Neural progenitor cell (in vitro differentiated cells): ENCODE measurements around the gene PER1. TPM values are rescaled to one million over a fixed set of nuclear protein-coding genes. Genes with fewer than 3 reads are reported as not detected.

Experiments used
- DNase-seq: peaks from one replicate; pipeline ENCODE4 v3.0.0-alpha.2; 2016; ENCODE audit warnings: low spot score
- H2AFZ ChIP-seq: fragments of 200-600 bp; sonication (generic); replicated peaks from 2 replicates; pipeline ENCODE4 v1.6.1; 2016; ENCODE audit warnings: antibody characterized with exemption
- H3F3A ChIP-seq: fragments of 200-600 bp; sonication (generic); 2 replicates; pipeline ENCODE4 v1.6.1; 2016; ENCODE audit warnings: antibody characterized with exemption, low read depth
- H3K27ac ChIP-seq: fragments of 200-600 bp; sonication (generic); 2 replicates; pipeline ENCODE4 v1.5.1; 2016; ENCODE audit warnings: mild to moderate bottlenecking
- H3K27me3 ChIP-seq: fragments of 200-600 bp; sonication (generic); 2 replicates; pipeline ENCODE4 v1.6.1; 2016; ENCODE audit warnings: mild to moderate bottlenecking, moderate library complexity
- H3K36me3 ChIP-seq: fragments of 200-600 bp; sonication (generic); 2 replicates; pipeline ENCODE4 v1.5.1; 2016
- H3K4me1 ChIP-seq: fragments of 200-600 bp; sonication (generic); 2 replicates; pipeline ENCODE4 v1.6.1; 2016; ENCODE audit warnings: mixed run types
- H3K4me2 ChIP-seq: fragments of 200-600 bp; sonication (generic); 2 replicates; pipeline ENCODE4 v1.6.1; 2016
- H3K4me3 ChIP-seq: fragments of 200-600 bp; sonication (generic); 2 replicates; pipeline ENCODE4 v1.5.1; 2016
- H3K79me2 ChIP-seq: fragments of 200-600 bp; sonication (generic); 2 replicates; pipeline ENCODE4 v1.6.1; 2016; ENCODE audit warnings: low read depth
- H3K9ac ChIP-seq: fragments of 200-600 bp; sonication (generic); 2 replicates; pipeline ENCODE4 v1.6.1; 2016
- H3K9me3 ChIP-seq: fragments of 200-600 bp; sonication (generic); 2 replicates; pipeline ENCODE4 v1.5.1; 2016; ENCODE audit warnings: low read depth
- H4K20me1 ChIP-seq: fragments of 200-600 bp; sonication (generic); 2 replicates; pipeline ENCODE4 v1.6.1; 2016; ENCODE audit warnings: low read depth
- H3K27ac Mint-ChIP-seq: 3 replicates; pipeline ENCODE4 v1.8.0; 2021; ENCODE audit warnings: mixed read lengths
- H3K27me3 Mint-ChIP-seq: 2 replicates; pipeline ENCODE4 v1.8.0; 2022; ENCODE audit warnings: low read depth, mild to moderate bottlenecking, inconsistent platforms, moderate library complexity, mixed read lengths; ENCODE audit not compliant: insufficient read depth
- H3K36me3 Mint-ChIP-seq: 3 replicates; pipeline ENCODE4 v1.8.0; 2021; ENCODE audit warnings: mixed read lengths
- H3K4me1 Mint-ChIP-seq: 3 replicates; pipeline ENCODE4 v1.8.0; 2021; ENCODE audit warnings: mixed read lengths
- H3K4me3 Mint-ChIP-seq: 3 replicates; pipeline ENCODE4 v1.8.0; 2021; ENCODE audit warnings: mild to moderate bottlenecking, moderate library complexity, mixed read lengths
- H3K9me3 Mint-ChIP-seq: 3 replicates; pipeline ENCODE4 v1.8.0; 2020; ENCODE audit warnings: mixed read lengths
- EZH2 ChIP-seq: fragments of 200-600 bp; sonication (generic); IDR thresholded peaks from 2 replicates; pipeline ENCODE4 v1.6.1; 2017; ENCODE audit warnings: antibody characterized with exemption, mild to moderate bottlenecking, moderate library complexity
- EZH2phosphoT487 ChIP-seq: fragments of 200-600 bp; sonication (generic); IDR thresholded peaks from 2 replicates; pipeline ENCODE4 v1.6.1; 2017; ENCODE audit warnings: antibody characterized with exemption
- total RNA-seq: library from RNA; depleted of rRNA; stranded (reverse); fragments of >200 nt; gene quantifications from 2 replicates; pipeline ENCODE4 v1.2.3, GENCODE V29; 2015; ENCODE audit warnings: low replicate concordance
- TF ChIP-seq, protein P1 (sequence below): fragments of 200-600 bp; sonication (generic); IDR thresholded peaks from 2 replicates; pipeline ENCODE4 v1.5.1; 2017; ENCODE audit warnings: antibody characterized with exemption, mild to moderate bottlenecking

Gene PER1
- total RNA-seq, 1 donor from 2014 or later: 3.2 TPM

DNA sequence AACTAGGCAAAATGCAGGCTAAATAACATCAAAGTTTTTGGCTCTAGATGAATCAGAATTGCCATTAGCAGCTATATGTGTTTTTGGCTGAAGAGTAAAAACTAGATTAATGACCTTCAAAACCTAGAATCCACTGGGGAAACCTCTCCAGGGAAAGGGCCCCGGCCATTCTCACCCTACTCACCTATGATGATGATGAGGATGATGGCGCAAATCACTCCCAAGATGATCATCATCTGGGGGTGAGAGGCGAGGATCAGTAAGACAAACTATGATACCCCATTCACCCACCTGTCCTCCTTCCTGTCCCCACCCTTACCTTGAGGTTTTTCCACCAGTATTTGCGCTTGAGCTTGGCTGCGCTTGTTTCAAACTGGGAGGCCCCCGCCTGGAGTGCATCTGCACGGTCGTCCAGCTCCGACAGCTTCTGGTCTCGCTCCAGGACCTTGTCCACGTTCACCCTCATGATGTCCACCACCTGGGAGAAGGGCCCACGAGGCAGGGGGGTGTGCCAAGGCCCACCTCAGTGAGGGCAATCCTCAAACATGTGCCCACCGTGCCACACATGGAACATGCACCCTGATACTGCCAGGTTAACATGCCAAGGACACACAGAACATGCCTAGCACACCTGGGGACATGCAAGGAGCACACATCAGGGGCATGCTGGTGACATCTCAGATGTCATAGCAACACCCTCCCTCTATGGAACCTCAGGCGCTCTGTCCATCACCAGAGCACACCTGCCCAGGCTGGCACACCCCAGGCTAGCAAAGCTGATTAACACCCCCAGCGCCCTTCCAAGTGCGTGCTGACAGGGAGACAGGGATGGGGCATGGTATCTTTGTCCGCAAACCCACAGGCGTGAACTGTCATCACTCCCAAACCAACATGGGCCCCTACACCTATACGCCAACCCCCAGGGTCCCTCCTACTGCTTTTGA, 9.4 kb upstream of the PER1 start:
- Mint-ChIP-seq H3K36me3 (peaks cover 7% of the 10 kb centered on the region), H3K9me3 (no peaks in the 10 kb centered on the region), H3K4me3 (peak overlapping the region; percentile 88), H3K27me3 (peaks cover 2% of the 10 kb centered on the region), H3K27ac (no peak overlapping the region), H3K4me1 (peaks cover 36% of the 10 kb centered on the region)
- DNase-seq: no peak
- peak overlapping the region; percentile 97 for H3K4me2 ChIP-seq
- peak overlapping the region; percentile 100 for H3K4me3 ChIP-seq
- H3K9ac ChIP-seq: peak overlapping the region; percentile 99
- no peaks in the 10 kb centered on the region for H3K27me3 ChIP-seq
- TF ChIP-seq EZH2phosphoT487 (no peak), EZH2 (no peak)
- TF ChIP-seq, protein P1, sequence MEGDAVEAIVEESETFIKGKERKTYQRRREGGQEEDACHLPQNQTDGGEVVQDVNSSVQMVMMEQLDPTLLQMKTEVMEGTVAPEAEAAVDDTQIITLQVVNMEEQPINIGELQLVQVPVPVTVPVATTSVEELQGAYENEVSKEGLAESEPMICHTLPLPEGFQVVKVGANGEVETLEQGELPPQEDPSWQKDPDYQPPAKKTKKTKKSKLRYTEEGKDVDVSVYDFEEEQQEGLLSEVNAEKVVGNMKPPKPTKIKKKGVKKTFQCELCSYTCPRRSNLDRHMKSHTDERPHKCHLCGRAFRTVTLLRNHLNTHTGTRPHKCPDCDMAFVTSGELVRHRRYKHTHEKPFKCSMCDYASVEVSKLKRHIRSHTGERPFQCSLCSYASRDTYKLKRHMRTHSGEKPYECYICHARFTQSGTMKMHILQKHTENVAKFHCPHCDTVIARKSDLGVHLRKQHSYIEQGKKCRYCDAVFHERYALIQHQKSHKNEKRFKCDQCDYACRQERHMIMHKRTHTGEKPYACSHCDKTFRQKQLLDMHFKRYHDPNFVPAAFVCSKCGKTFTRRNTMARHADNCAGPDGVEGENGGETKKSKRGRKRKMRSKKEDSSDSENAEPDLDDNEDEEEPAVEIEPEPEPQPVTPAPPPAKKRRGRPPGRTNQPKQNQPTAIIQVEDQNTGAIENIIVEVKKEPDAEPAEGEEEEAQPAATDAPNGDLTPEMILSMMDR: no peak
- peaks cover 39% of the 10 kb centered on the region for H4K20me1 ChIP-seq
- no peaks in the 10 kb centered on the region for H3K9me3 ChIP-seq
- H3K4me1 ChIP-seq: peaks cover 19% of the 10 kb centered on the region
- peaks cover 4% of the 10 kb centered on the region for H3K36me3 ChIP-seq
- H3K27ac ChIP-seq: no peak overlapping the region
- H3F3A ChIP-seq: peaks cover 56% of the 10 kb centered on the region
- peaks cover 19% of the 10 kb centered on the region for H3K79me2 ChIP-seq
- H2AFZ ChIP-seq: no peak overlapping the region

DNA sequence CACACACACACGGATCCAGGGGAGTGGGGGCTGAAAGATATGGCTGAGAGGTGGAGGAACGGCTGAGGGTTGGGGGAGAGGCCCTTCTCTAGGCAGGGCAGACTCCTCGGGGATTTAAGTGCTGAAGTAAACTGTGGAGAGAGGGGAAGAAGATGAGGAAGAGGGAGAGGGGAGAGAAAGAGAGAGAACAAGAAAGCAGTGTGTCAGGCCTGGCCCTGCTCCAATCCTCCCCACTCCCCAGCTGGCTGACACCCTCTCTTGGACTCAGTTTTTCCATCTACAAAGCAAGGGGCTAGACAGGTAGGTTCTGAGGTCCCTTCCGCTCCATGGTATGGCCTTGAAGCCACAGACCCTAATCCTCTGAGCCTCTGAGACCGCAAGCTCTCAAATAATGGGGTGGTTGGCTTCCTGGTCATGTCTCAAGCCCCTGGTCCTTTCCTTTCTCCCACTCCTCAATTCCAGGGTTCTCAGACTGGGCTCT, 8.6 kb upstream of the PER1 start:
- Mint-ChIP-seq H3K27me3 (peaks cover 2% of the 10 kb centered on the region), H3K27ac (no peak overlapping the region), H3K36me3 (peaks cover 7% of the 10 kb centered on the region), H3K4me3 (peak overlapping the region; percentile 88), H3K9me3 (no peaks in the 10 kb centered on the region), H3K4me1 (peaks cover 36% of the 10 kb centered on the region)
- peaks cover 19% of the 10 kb centered on the region for H3K79me2 ChIP-seq
- no peak overlapping the region for H2AFZ ChIP-seq
- peaks cover 39% of the 10 kb centered on the region for H4K20me1 ChIP-seq
- H3K4me1 ChIP-seq: peaks cover 19% of the 10 kb centered on the region
- H3K4me2 ChIP-seq: no peak overlapping the region
- H3K4me3 ChIP-seq: no peak overlapping the region
- H3K36me3 ChIP-seq: peaks cover 4% of the 10 kb centered on the region
- no peaks in the 10 kb centered on the region for H3K9me3 ChIP-seq
- no peak for TF ChIP-seq EZH2
- no peak for TF ChIP-seq EZH2phosphoT487
- TF ChIP-seq, protein P1: no peak
- H3F3A ChIP-seq: peaks cover 59% of the 10 kb centered on the region
- no peak for DNase-seq
- H3K27me3 ChIP-seq: no peaks in the 10 kb centered on the region
- no peak overlapping the region for H3K9ac ChIP-seq
- H3K27ac ChIP-seq: no peak overlapping the region

DNA sequence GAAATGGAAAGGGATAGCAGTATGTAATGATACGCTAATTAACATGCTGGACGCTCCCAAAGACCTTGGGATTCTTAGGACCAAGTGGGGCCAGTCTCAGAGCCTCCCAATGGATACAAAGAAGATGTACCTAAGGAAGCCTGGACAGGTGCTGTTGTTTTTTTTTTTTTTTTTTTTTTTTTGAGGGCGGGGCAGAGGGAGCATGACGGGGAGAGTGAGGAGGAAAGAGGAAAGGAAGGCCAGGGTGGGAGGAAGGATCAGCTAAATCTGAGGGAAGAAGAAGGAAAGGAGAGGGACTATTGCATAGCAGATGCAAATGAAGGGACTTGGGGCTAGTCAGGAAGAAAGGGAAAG, 8.0 kb upstream of the PER1 start:
- Histone ChIP-seq H3F3A (peaks cover 65% of the 10 kb centered on the region), H3K27me3 (no peaks in the 10 kb centered on the region), H3K4me2 (no peak overlapping the region), H3K79me2 (peaks cover 19% of the 10 kb centered on the region), H2AFZ (no peak overlapping the region), H4K20me1 (peaks cover 39% of the 10 kb centered on the region), H3K9ac (no peak overlapping the region), H3K27ac (no peak overlapping the region), H3K36me3 (peaks cover 4% of the 10 kb centered on the region), H3K9me3 (no peaks in the 10 kb centered on the region), H3K4me1 (peaks cover 24% of the 10 kb centered on the region), H3K4me3 (no peak overlapping the region)
- Mint-ChIP-seq H3K9me3 (no peaks in the 10 kb centered on the region), H3K27me3 (peaks cover 6% of the 10 kb centered on the region), H3K36me3 (peaks cover 7% of the 10 kb centered on the region), H3K27ac (peak overlapping the region; percentile 46), H3K4me3 (peak overlapping the region; percentile 68), H3K4me1 (peaks cover 36% of the 10 kb centered on the region)
- no peak for TF ChIP-seq EZH2
- TF ChIP-seq EZH2phosphoT487: no peak
- DNase-seq: no peak
